Measurements from ENCODE around the gene ANKUB1.

ANKUB1 gene

DNA sequence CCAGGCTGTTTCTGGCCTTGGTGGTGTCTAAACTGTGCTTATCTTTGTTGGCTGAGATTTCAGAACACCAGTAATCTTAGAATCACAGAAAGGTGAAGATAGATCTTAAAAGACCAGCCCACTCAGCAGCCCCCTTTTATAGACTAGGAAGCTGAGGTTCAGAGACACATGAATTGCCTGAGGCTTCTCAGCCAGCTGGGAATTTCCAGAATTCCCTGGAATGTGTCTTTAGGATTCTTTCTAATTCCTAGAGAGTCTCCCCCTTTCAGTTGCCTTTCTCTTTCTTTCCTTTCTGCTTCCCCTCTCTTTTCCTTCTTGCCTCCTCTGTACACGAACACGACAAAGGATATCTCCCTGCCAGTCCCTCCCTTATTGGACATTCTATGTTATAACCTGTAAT lies 19.5 kb downstream of the ANKUB1 start:
- TF ChIP-seq POLR2A (IDR thresholded peaks at IDR 0.05; ENCODE audit: extremely low read depth, insufficient read length) (no peak), MYC (IDR thresholded peaks at IDR 0.05; ENCODE audit: low read depth, low read length) (no peak)
- TF ChIP-seq, protein P1, sequence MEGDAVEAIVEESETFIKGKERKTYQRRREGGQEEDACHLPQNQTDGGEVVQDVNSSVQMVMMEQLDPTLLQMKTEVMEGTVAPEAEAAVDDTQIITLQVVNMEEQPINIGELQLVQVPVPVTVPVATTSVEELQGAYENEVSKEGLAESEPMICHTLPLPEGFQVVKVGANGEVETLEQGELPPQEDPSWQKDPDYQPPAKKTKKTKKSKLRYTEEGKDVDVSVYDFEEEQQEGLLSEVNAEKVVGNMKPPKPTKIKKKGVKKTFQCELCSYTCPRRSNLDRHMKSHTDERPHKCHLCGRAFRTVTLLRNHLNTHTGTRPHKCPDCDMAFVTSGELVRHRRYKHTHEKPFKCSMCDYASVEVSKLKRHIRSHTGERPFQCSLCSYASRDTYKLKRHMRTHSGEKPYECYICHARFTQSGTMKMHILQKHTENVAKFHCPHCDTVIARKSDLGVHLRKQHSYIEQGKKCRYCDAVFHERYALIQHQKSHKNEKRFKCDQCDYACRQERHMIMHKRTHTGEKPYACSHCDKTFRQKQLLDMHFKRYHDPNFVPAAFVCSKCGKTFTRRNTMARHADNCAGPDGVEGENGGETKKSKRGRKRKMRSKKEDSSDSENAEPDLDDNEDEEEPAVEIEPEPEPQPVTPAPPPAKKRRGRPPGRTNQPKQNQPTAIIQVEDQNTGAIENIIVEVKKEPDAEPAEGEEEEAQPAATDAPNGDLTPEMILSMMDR (IDR thresholded peaks at IDR 0.05; ENCODE audit: low read depth, low read length): no peak
- TF ChIP-seq, protein P2, sequence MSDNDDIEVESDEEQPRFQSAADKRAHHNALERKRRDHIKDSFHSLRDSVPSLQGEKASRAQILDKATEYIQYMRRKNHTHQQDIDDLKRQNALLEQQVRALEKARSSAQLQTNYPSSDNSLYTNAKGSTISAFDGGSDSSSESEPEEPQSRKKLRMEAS (IDR thresholded peaks at IDR 0.05; ENCODE audit: low read depth, low read length): no peak
- DNase-seq (ENCODE audit: low read depth): no peak
- H3K4me3 ChIP-seq (ENCODE audit: low read depth, low read length): no peak overlapping the region

- no peak for TF ChIP-seq POLR2A (IDR thresholded peaks at IDR 0.05; ENCODE audit: extremely low read depth, insufficient read length)
- TF ChIP-seq, protein P1 (IDR thresholded peaks at IDR 0.05; ENCODE audit: low read depth, low read length): peak; percentile 73
- TF ChIP-seq, protein P2 (IDR thresholded peaks at IDR 0.05; ENCODE audit: low read depth, low read length): no peak
- H3K4me3 ChIP-seq (ENCODE audit: low read depth, low read length): no peak overlapping the region
- peak; percentile 38 for DNase-seq (ENCODE audit: low read depth)
These were observed 20.6 kb downstream of the ANKUB1 start for GRCh38 chr3:149771652-149772271.

GRCh38 chr3:149770246-149770645 lies 22.1 kb downstream of the ANKUB1 start:
- no peak overlapping the region for H3K4me3 ChIP-seq (ENCODE audit: low read depth, low read length)
- TF ChIP-seq MYC (IDR thresholded peaks at IDR 0.05; ENCODE audit: low read depth, low read length): no peak
- TF ChIP-seq, protein P1 (IDR thresholded peaks at IDR 0.05; ENCODE audit: low read depth, low read length): peak; percentile 5
- no peak for DNase-seq (ENCODE audit: low read depth)

DNA sequence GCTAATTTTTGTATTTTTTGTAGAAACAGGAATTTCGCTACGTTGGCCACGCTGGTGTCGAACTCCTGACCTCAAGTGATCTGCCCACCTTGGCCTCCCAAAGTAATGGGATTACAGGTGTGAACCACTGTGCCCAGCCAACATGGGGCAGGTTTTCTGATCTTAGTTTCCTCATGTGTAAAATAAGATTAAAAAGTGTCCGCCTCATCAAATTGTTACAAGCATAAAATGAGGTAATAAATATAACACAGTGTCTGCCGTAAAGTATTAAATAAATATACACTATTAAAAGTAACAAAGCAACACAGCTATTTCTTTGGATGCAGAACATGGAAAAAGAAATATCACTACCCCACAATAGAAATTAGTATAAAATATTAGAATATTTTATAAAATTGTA lies 23.6 kb downstream of the ANKUB1 start:
- TF ChIP-seq, protein P2 (IDR thresholded peaks at IDR 0.05; ENCODE audit: low read depth, low read length): no peak
- TF ChIP-seq POLR2A (IDR thresholded peaks at IDR 0.05; ENCODE audit: extremely low read depth, insufficient read length): no peak
- no peak for TF ChIP-seq MYC (IDR thresholded peaks at IDR 0.05; ENCODE audit: low read depth, low read length)
- TF ChIP-seq, protein P1 (IDR thresholded peaks at IDR 0.05; ENCODE audit: low read depth, low read length): no peak
- no peak for DNase-seq (ENCODE audit: low read depth)
- no peak overlapping the region for H3K4me3 ChIP-seq (ENCODE audit: low read depth, low read length)

DNA sequence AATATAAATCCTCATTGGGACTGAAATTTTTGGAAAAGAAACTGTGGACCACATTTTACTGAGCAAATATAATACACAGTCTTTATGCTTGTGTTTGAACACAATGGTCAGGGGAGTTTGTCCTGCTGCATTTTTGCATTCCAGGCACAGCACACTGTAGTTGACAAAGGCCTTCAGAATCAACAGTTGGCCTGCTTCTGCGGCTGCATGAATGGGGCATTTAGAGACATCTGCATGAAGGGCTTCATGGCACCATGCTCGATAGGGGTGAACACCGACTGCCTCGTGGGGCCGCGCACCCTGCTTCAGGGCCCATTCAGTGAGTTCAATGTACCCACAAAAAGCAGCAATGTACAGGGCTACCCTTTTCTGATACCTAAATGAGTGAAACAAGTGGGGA lies 24.6 kb downstream of the ANKUB1 start:
- no peak overlapping the region for H3K4me3 ChIP-seq (ENCODE audit: low read depth, low read length)
- TF ChIP-seq, protein P2 (IDR thresholded peaks at IDR 0.05; ENCODE audit: low read depth, low read length): no peak
- TF ChIP-seq, protein P1 (IDR thresholded peaks at IDR 0.05; ENCODE audit: low read depth, low read length): no peak
- TF ChIP-seq POLR2A (IDR thresholded peaks at IDR 0.05; ENCODE audit: extremely low read depth, insufficient read length): no peak
- no peak for TF ChIP-seq MYC (IDR thresholded peaks at IDR 0.05; ENCODE audit: low read depth, low read length)
- no peak for DNase-seq (ENCODE audit: low read depth)

All from NB4 (cell line).